Ovary (tissue), 9 donors: ENCODE data around the gene TTC1. TPM values are rescaled to one million over a fixed set of nuclear protein-coding genes. Genes with fewer than 3 reads are reported as not detected.

Source experiments
- DNase-seq, 5 donors: peaks; one replicate each; pipeline ENCODE4 v3.0.0-alpha.2; 2019 to 2020
- H3K27ac ChIP-seq, 2 donors: fragments of 200-600 bp; one replicate each; pipeline versions ENCODE4 v1.5.1 to v1.8.0; 2019 to 2022
- H3K27me3 ChIP-seq: fragments of 200-600 bp; one replicate; pipeline ENCODE4 v1.8.0; 2022
- H3K36me3 ChIP-seq: fragments of 200-600 bp; sonication (generic); one replicate; pipeline ENCODE4 v1.5.1; 2019
- H3K4me1 ChIP-seq: one replicate; pipeline ENCODE4 v1.8.1; 2013; ENCODE audit warnings: mild to moderate bottlenecking, moderate library complexity; ENCODE audit not compliant: insufficient read depth
- H3K4me3 ChIP-seq: fragments of 200-600 bp; sonication (generic); one replicate; pipeline ENCODE4 v1.5.1; 2017
- H3K9me3 ChIP-seq, 2 donors: fragments of 200-600 bp in 1 of 2; sonication (generic) in 1 of 2; one replicate each; pipeline versions ENCODE4 v1.5.1 to v1.8.1; 2013 to 2019; ENCODE audit warnings: mild to moderate bottlenecking in 1 of 2, moderate library complexity in 1 of 2
- CTCF ChIP-seq, 3 donors: fragments of 450-650 bp in 2 of 3; fragments of 200-600 bp in 1 of 3; IDR thresholded peaks; one replicate each; pipeline versions ENCODE4 v1.5.1 to v1.8.0; 2016 to 2022; ENCODE audit warnings: antibody characterized with exemption in 3 of 3, mild to moderate bottlenecking in 1 of 3
- EP300 ChIP-seq: sonication (generic); formaldehyde crosslinking; IDR thresholded peaks from one replicate; pipeline ENCODE4 v1.6.1; 2017; ENCODE audit warnings: antibody characterized with exemption
- POLR2A ChIP-seq: fragments of 450-650 bp; IDR thresholded peaks from one replicate; pipeline ENCODE4 v1.6.1; 2017; ENCODE audit warnings: antibody characterized with exemption, mild to moderate bottlenecking, moderate library complexity
- WGBS, 3 donors: extraction: QIAGEN DNeasy Blood & Tissue Kit in 1 of 3; methylation state at CpG; one replicate each; pipeline versions ENCODE4 v1.1.5 to v1.1.7; 2013 to 2017; 5-methylcytosine and 5-hydroxymethylcytosine counted together
- intact Hi-C, 4 donors: fragments of 100-400 bp; cut with DNase I; formaldehyde crosslinking; loops; one replicate each; pipeline versions ENCODE4 v1.11.0 to v1.15.1; 2022 to 2023
- polyA plus RNA-seq, 2 donors: library from polyadenylated mRNA; stranded (reverse); fragments of 200-250 nt in 1 of 2; fragments of 350-450 nt in 1 of 2; fragmentation: Illumina TruSeq in 1 of 2; extraction: RNeasy Lipid Tissue Mini Kit (QIAGEN cat#74804) in 1 of 2; gene quantifications; one replicate each; pipeline ENCODE4 v1.2.3, GENCODE V29; 2013 to 2014
- total RNA-seq, 7 donors: library from RNA; depleted of rRNA in 2 of 7; stranded (reverse); fragments of >200 nt in 2 of 7; fragmentation: NEBNext Ultra II Directional in 3 of 7; extraction: Animal tissue kit (Norgen Biotek cat#: 25700) in 3 of 7; gene quantifications; one replicate each; pipeline versions ENCODE4 v1.1.0 to v1.2.4, GENCODE V29; 2016 to 2023
- donor health status: DM: no; HTN: no; CAD: no; lungs with moderate emphysema.
- donor health status: DM: no; HTN: no; CAD: no.
- donor health status: Bipolar disorder and iron deficiency.
- donor health status: DM: yes; HTN: yes; CAD: no.
- donor health status: DM: no; HTN: no; CAD: no.
- donor health status: DM: yes; HTN: yes; CAD: no.

Gene TTC1
- total and polyA plus RNA-seq, 9 donors, result 21.9 to 99.5 (median 37.2) TPM

GRCh38 chr5:160054831-160055230, 45.9 kb downstream of the TTC1 start:
- no peak for DNase-seq
- no peak for TF ChIP-seq POLR2A
- no peak for TF ChIP-seq EP300
- no peak for TF ChIP-seq CTCF (IDR thresholded peaks at IDR 0.05)

GRCh38 chr5:160057256-160057655, 48.3 kb downstream of the TTC1 start:
- Histone ChIP-seq H3K36me3 (no peaks in the 10 kb centered on the region), H3K27ac (no peak overlapping the region), H3K27me3 (no peaks in the 10 kb centered on the region), H3K4me3 (no peak overlapping the region), H3K9me3 (no peaks in the 10 kb centered on the region), H3K4me1 (no peaks in the 10 kb centered on the region)
- intact Hi-C loops, result no loop called here
- 89 to 94% (median 93%) methylated on average over 4 of the region's 4 CpGs for WGBS, 3 donors
- no peak for DNase-seq
- TF ChIP-seq EP300 (no peak), CTCF (IDR thresholded peaks at IDR 0.05) (no peak), POLR2A (no peak)

More at GRCh38 chr5:160054831-160055230, 45.9 kb downstream of the TTC1 start:
- 88 to 96% (median 94%) methylated on average over 2 of the region's 2 CpGs for WGBS, 3 donors
- no peaks in the 10 kb centered on the region for H3K9me3 ChIP-seq
- H3K36me3 ChIP-seq, result no peaks in the 10 kb centered on the region
- no peak overlapping the region for H3K27ac ChIP-seq
- H3K4me1 ChIP-seq, result no peaks in the 10 kb centered on the region
- no peak overlapping the region for H3K4me3 ChIP-seq
- intact Hi-C loops, result no loop called here
- H3K27me3 ChIP-seq, result no peaks in the 10 kb centered on the region

- intact Hi-C loops, result loop anchor here in 1 of 4 donors (5.0 kb wide), 1 partner anchor 1273 kb away; no protein-coding TSS in a partner anchor
- H3K4me1 ChIP-seq, result no peaks in the 10 kb centered on the region
- 83 to 89% (median 83%) methylated on average over 4 of the region's 4 CpGs for WGBS, 3 donors
- no peak overlapping the region for H3K4me3 ChIP-seq
- H3K27me3 ChIP-seq, result no peaks in the 10 kb centered on the region
- H3K9me3 ChIP-seq, result no peaks in the 10 kb centered on the region
- no peak for TF ChIP-seq EP300
- no peak for TF ChIP-seq CTCF (IDR thresholded peaks at IDR 0.05)
- no peak for TF ChIP-seq POLR2A
- no peak for DNase-seq
- no peak overlapping the region for H3K27ac ChIP-seq
- H3K36me3 ChIP-seq, result no peaks in the 10 kb centered on the region
These were observed 51.1 kb downstream of the TTC1 start for GRCh38 chr5:160060001-160060400.

- Histone ChIP-seq H3K4me1 (no peaks in the 10 kb centered on the region), H3K27me3 (no peaks in the 10 kb centered on the region), H3K36me3 (no peaks in the 10 kb centered on the region), H3K4me3 (no peak overlapping the region), H3K9me3 (no peaks in the 10 kb centered on the region), H3K27ac (no peak overlapping the region)
- WGBS, 3 donors, result 75 to 85% (median 80%) methylated on average over 3 of the region's 3 CpGs
- TF ChIP-seq CTCF (IDR thresholded peaks at IDR 0.05) (no peak), POLR2A (no peak), EP300 (no peak)
- intact Hi-C loops, result loop anchor here in 1 of 4 donors (5.0 kb wide), 1 partner anchor 1274 kb away; no protein-coding TSS in a partner anchor
- DNase-seq, result no peak
These were observed 52.8 kb downstream of the TTC1 start for GRCh38 chr5:160061770-160062169.
